Kidney capillary endothelial cell (primary cell): Measurements from ENCODE around the gene RSKR.
"Not testable (repeated sequence)": the region's sequence is repeated elsewhere in the genome, so short reads cannot be mapped to it uniquely, and the experiment has no call there.

ENCODE experiments used
- DNase-seq: peaks from one replicate; pipeline ENCODE4 v3.0.0-alpha.2; 2018; ENCODE audit warnings: low spot score

The RSKR gene

DNA sequence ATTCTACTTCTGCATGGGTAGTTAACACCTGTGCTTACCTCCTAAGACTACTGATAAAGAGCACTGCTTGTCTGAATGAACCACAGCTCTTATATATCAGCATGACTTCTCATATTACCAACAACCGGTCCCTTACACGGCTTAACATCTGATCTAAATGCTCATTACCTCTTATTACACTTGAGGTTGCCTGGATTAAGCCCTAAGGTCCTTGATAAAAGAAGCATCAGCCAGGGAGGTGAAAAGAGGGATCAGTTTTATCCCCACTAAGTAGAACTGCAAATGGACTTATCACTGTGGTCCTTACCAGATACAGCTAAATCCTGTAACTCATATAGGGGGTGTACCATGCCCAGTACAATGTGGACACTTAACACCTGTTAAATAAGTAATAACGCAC, 8.2 kb upstream of the RSKR start:
- DNase-seq: no peak

DNA sequence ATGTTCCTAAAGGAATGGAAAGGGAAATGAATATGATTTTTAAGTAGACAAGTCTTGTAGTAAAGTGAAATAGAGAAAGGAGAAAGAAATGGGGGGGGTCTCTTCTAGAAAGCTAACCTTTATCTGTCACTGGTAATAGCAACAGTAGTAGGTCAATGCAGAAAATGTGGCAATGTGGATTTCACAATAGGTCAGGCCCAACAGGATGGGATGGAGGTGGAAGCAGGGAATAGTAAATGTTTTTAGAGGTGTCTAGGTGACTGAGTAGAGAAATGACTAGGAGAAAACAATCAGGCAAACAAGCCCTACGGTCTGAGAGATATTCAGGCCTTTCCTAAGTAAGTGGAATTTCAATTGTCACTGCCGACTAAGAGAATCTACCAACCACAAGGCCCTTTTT, 6.0 kb upstream of the RSKR start:
- no peak for DNase-seq

DNA sequence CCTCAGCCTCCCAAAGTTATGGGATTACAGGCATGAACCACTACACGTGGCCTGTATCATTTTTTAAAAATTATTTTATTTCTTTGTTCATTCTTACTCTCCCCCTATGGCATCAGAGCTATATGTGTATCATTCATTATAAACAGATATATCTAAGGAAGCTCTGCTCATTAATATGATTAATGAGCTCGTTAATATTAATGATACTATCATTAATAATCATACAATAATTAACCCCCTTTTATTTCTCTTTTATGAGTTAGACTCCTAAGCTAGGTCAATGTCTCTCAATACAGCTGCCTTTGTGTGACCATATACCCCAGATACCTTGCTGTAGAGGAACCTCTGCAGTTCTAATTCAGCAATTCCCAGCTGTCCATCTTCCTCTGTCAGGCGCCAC, 4.5 kb upstream of the RSKR start:
- no peak for DNase-seq

DNA sequence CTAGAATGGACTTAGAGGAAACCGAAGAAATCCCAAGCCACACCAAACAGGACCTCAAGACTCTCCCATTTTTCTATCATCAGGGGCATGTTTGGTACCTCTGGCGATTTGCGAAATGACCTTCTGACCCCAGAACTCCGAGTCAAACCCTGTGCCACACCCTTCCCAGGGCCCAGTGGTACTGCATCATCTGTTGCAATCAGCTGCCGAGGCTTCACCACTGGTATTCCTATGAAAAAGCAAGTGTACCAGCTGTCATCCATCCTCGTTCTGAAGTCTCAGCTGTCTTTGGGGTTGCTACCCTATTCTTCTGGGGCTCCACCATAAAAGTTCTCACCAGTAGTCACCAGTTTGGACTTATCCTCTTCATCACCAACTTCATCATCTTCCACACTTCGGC, 2.3 kb upstream of the RSKR start:
- no peak for DNase-seq

DNA sequence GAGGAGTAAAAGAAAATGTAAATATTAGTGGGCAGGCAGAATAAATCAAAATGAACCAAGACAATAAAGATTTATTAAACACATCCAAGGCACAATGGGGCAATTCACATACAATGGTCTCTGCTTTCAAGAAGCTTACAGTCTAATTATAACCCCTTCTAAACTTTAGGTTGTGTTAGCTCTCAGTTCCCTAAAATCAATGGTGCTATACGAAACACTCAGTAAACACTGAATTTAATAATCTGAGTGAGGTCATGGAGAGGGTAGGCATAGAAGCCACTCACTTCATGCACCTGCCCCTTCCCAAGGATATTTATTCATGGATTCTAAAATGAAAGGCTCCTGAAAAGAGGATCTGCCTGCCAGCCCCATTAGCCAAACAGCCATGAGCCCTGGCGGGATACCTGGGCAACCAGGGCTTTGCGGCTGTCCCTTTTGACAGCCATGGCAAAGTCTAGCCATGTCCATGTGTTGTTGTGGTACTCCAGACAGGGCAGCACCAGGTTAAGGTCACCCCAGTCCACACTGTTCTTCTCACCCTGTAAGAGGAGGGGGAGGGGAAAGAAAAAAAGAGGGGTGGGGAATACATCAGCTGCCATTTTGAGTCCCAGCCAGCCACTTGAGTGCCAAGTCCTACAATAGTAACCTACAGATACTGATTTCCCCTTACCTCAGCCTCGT, 1.4 kb upstream of the RSKR start:
- DNase-seq: no peak

- DNase-seq: peak; percentile 21
These were observed 781 bp downstream of the RSKR start for GRCh38 chr17:28612936-28613872.

- DNase-seq: no peak
These were observed 1.5 kb downstream of the RSKR start for GRCh38 chr17:28612531-28612930.

GRCh38 chr17:28610376-28610775, 3.6 kb downstream of the RSKR start:
- DNase-seq: no peak

- not testable (repeated sequence) for DNase-seq
These were observed 10.0 kb downstream of the RSKR start for GRCh38 chr17:28604031-28604430.

DNA sequence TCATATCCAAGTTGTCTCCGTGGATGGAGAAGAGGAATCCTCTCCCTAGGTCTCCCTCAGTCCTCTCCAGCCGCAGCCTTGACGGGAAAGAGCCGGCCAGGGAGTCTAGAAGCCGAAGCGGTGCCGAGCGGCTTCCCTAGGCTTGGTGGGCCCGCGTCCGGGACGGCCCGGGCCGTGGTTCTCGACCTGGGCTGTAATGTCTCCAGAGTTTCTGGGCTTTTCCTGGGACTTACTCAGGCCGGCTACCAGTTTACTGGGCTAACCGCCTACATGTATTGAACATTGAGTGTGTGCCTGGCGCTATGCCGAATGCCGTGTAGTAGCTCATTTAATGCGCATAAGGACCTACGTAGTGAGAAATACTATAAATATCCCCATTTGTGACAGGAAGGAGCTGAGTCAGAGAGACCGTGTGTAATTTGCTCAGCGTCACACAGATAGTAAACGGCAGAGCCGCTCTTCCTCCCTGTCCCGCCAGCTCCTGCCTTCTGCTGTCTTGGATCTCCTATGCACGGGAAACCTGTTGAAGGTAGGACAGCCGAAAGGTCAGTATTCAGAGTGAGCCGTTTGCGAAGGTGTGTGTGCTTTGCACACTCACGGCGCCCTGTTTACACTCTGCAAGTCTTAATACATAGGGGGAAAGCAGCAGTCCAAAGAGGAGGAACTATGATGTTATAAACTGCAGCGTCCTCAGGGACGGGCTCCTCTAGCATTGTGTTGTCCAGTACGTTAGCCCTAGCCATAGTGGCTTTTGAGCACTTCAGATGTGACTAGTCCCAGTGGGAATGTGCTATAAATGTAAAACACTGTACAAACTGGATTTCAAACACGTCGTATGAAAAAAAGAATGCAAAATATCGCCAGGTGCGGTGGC, 14.4 kb downstream of the RSKR start:
- peak; percentile 96 for DNase-seq

DNA sequence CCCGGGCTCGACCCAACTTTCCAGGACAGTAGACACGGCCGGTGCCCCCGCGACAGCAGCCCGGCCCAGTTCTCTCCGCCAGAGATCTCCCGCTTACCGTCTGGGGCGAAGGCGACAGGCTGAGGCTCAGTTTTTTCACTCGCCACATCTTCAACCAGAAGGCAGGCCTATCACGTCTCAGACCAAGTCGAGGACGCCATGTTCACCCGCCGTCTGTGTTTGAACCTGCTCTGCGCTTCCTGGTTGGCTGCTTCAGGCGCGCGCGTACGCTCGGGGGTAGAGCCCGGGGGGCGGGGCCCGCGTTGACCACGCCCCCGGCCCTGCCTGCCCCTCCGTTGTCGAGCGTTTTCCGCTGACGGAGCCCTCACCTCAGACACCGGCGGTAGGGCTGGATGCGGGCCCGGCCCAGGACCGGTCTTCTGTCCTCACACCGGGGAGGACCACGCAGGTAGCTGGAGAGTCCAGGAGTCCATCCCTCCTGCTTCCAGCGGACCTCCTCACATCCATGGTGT, 15.1 kb downstream of the RSKR start, which contains the start of gene SPAG5:
TSS of gene SPAG5 (minus strand) at position 227 of the 512 bp plus-strand sequence. CDS start at position 148, 79 bp downstream.
- peak; percentile 88 for DNase-seq

DNA sequence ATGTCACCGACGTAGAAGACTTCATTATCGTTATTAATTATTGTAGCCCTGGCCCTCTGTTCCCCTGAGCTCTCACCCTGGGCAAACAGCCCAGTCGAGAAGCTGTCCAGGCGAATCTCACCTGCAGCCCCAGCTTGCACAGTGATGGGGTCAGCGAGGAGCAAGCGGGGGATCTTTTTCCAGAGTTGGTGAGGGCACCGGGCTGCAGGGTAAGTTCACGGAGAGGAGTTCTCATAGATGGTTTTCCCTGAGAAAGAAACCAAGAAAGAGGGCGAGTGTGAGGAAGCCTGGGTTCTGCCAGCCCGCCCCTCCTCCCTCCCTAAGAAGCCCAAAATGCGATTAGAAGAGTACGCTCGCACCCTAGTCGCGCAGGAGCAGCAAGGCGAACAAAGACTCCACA, 15.6 kb downstream of the RSKR start:
- peak; percentile 5 for DNase-seq

- DNase-seq: no peak
These were observed 16.2 kb downstream of the RSKR start for GRCh38 chr17:28597606-28598383.

DNA sequence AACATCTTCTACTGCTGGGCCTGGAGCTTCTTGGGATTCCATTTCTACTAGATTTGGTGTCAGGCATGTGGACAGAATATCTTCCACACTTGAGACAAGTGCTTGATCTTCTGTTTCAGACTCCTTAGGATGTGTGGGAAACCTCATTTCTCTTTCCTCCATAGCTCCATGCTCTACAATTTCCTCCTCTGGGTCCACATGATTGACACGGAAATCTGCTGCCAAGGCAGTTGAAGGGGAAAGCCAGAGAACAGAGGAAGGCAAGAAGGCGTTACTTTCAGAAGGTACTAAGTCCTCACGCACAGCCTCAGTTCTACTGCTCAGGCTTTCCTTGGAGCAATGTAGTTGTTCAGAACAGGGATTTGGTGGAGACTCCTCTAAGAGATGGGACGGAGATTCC, 21.7 kb downstream of the RSKR start:
- no peak for DNase-seq

- no peak for DNase-seq
These were observed 28.1 kb downstream of the RSKR start for GRCh38 chr17:28585851-28586250.

GRCh38 chr17:28584434-28584833, 29.6 kb downstream of the RSKR start:
- DNase-seq: no peak

DNA sequence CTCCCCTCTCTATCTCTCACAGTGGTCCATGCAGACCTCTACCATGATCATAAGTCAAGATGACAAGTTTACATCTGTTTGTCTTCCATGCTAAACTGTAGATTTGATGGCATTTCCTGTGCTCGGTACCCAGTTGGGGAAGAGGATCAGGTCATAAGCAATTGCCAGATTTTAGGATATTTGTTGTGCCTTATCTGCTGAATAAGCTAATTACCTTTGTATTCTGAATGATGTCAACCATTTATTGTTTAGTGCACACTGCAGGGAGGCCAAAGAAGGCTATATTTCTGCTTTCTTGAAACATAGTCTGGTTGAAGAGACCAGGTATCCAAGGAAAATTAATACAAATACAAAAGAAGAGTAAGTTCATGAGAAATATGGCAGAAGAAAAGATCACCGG, 31.5 kb downstream of the RSKR start:
- no peak for DNase-seq

- DNase-seq: no peak
These were observed 33.0 kb downstream of the RSKR start for GRCh38 chr17:28580959-28581358.

DNA sequence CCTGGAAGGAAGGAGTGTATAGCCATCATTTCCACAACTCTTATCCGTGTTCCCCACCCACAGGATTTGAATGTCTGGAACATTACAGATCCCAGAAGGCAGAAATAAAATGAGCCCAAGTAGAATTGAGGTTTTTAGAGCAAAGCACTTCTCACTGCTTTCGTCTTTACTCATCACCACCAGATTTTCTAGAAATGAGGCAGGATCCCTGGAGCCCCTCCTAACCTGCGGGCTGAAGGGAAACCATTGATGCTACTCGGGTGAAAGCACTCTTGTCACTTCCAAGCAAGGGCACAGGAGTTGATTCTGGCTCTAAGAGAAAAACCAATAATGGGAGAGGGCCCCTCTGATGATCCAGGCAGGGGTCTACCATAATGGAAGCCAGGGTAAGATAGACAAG, 34.5 kb downstream of the RSKR start:
- DNase-seq: no peak

DNA sequence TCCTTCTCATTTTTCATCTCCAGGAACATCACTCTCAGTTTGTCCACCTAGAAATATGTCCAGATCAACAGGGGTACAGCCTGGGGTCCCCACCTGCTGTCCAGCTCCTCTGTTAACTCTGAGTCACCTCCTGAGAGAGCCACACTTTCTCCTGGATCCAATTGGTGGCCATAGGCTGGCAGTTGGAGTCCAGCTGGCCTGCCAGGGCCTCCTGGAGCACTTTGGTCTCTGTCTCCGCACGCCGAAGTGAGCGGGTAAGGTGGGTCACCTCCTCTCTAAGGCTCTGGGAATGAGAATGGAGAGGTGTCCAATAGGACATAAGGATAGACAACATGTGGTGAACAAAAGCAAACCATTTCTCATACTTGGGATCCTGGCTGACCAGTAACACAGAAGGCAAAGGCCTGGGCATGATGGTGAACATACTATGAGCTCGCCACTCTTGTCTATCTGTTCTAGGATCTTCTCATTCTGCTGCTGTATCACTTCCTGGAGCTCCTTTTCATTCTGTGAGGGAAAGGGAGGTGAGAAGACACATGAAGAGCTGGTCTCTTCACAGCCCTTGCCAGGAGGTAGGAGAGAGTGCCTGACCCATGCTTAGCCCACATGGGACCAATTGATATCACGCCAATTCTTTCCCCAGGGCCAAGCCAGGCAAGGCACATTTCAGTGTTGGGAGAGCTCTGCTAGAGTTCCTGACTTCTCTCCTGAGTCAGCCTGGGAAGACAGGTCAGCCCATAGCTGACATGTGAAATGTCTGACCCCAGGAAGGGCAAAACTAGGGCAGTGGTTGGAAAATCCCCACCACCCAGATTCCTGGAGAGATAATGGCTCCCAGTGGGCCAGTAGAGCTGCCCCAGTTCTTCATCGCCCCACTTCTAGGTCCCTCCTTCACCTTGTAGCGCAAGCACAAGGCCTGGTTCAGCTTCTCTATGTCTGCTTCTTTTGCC, 35.5 kb downstream of the RSKR start:
- no peak for DNase-seq
